ENCODE data around the gene INVS. TPM values are rescaled to one million over a fixed set of nuclear protein-coding genes. Genes with fewer than 3 reads are reported as not detected.
"Not testable (repeated sequence)": the region's sequence is repeated elsewhere in the genome, so short reads cannot be mapped to it uniquely, and the experiment has no call there.

INVS gene
- total and polyA plus RNA-seq, 3 donors from 2014 or later: 13.3 to 37.1 (median 31.7) TPM

GRCh38 chr9:100088202-100088601, 10.8 kb upstream of the INVS start:
- no peak for TF ChIP-seq POLR2A (IDR thresholded peaks at IDR 0.05)
- no peak for TF ChIP-seq CTCF (IDR thresholded peaks at IDR 0.05)
- no peaks in the 10 kb centered on the region for H3K27me3 ChIP-seq
- H3K4me3 ChIP-seq: no peak overlapping the region
- H3K9me3 ChIP-seq: no peaks in the 10 kb centered on the region
- no peak for DNase-seq
- intact Hi-C loops (cut with DNase I; ENCODE audit: low total_unique reads): no loop called here
- H3K36me3 ChIP-seq (ENCODE audit: low read depth, missing control alignments): no peaks in the 10 kb centered on the region
- WGBS, 2 donors: 81 to 87% methylated on average over 4 of the region's 4 CpGs
- peaks cover 6% of the 10 kb centered on the region for H3K4me1 ChIP-seq
- H3K27ac ChIP-seq: no peak overlapping the region

- Histone ChIP-seq H3K4me1 (peaks cover 6% of the 10 kb centered on the region), H3K27me3 (no peaks in the 10 kb centered on the region), H3K36me3 (ENCODE audit: low read depth, missing control alignments) (no peaks in the 10 kb centered on the region), H3K27ac (no peak overlapping the region), H3K4me3 (no peak overlapping the region), H3K9me3 (no peaks in the 10 kb centered on the region)
- TF ChIP-seq CTCF (IDR thresholded peaks at IDR 0.05): no peak
- TF ChIP-seq POLR2A (IDR thresholded peaks at IDR 0.05): no peak
- intact Hi-C loops (cut with DNase I; ENCODE audit: low total_unique reads): no loop called here
- 98 to 100% methylated on average over 1 of the region's 1 CpG for WGBS, 2 donors
- no peak for DNase-seq
Observed at GRCh38 chr9:100090880-100091279, 8.2 kb upstream of the INVS start.

GRCh38 chr9:100091650-100092049, 7.4 kb upstream of the INVS start:
- TF ChIP-seq POLR2A (IDR thresholded peaks at IDR 0.05) (no peak), CTCF (IDR thresholded peaks at IDR 0.05) (no peak)
- intact Hi-C loops (cut with DNase I; ENCODE audit: low total_unique reads): no loop called here
- no peaks in the 10 kb centered on the region for H3K36me3 ChIP-seq (ENCODE audit: low read depth, missing control alignments)
- no peaks in the 10 kb centered on the region for H3K27me3 ChIP-seq
- no peaks in the 10 kb centered on the region for H3K9me3 ChIP-seq
- H3K4me3 ChIP-seq: no peak overlapping the region
- no peak for DNase-seq
- H3K4me1 ChIP-seq: peaks cover 6% of the 10 kb centered on the region
- no peak overlapping the region for H3K27ac ChIP-seq
- WGBS, 2 donors: 78 to 96% methylated on average over 1 of the region's 1 CpG

- Histone ChIP-seq H3K27ac (no peak overlapping the region), H3K27me3 (no peaks in the 10 kb centered on the region), H3K9me3 (no peaks in the 10 kb centered on the region), H3K4me3 (no peak overlapping the region), H3K36me3 (ENCODE audit: low read depth, missing control alignments) (no peaks in the 10 kb centered on the region), H3K4me1 (peaks cover 6% of the 10 kb centered on the region)
- 78 to 82% methylated on average over 1 of the region's 1 CpG for WGBS, 2 donors
- TF ChIP-seq CTCF (IDR thresholded peaks at IDR 0.05): no peak
- TF ChIP-seq POLR2A (IDR thresholded peaks at IDR 0.05): no peak
- intact Hi-C loops (cut with DNase I; ENCODE audit: low total_unique reads): no loop called here
- no peak for DNase-seq
Observed at GRCh38 chr9:100092066-100092465, 7.0 kb upstream of the INVS start.

GRCh38 chr9:100094411-100094810, 4.6 kb upstream of the INVS start:
- H3K9me3 ChIP-seq; intact Hi-C loops (cut with DNase I; ENCODE audit: low total_unique reads); DNase-seq; H3K27me3 ChIP-seq; H3K36me3 ChIP-seq (ENCODE audit: low read depth, missing control alignments); H3K4me3 ChIP-seq; H3K27ac ChIP-seq: not testable (repeated sequence)
- H3K4me1 ChIP-seq: peaks cover 13% of the 10 kb centered on the region
- WGBS, 2 donors: 78 to 94% methylated on average over 2 of the region's 2 CpGs

Measured in testis (tissue), 3 donors.